ENCODE measurements around the gene PRIM2. TPM values are rescaled to one million over a fixed set of nuclear protein-coding genes. Genes with fewer than 3 reads are reported as not detected.
A peak's percentile ranks its signal among the peaks of the same experiment; 100 is the strongest.
"Not testable (repeated sequence)": the region's sequence is repeated elsewhere in the genome, so short reads cannot be mapped to it uniquely, and the experiment has no call there.

PRIM2 gene
- polyA plus RNA-seq, 1 donor, result 9.5 TPM

DNA sequence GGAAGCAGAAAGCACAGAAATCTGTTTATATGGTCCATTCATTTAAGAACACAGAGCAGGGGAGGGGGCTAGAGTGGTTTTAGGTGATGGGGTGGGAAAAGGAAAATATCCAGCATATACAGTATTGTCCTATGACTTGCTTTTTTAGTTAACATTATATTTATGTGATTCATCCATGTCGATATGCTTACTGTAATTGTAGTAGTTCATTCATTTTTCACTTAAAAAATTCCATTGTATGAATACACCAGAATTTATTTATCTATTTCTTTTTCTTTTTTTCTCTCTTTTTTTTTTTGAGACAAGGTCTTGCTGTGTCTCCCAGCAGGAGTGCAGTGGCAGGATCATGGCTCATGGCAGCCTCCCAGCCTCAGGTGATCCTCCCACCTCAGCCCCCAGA, 9.6 kb upstream of the PRIM2 start:
- no peak for DNase-seq
- Histone ChIP-seq H3K4me1 (ENCODE audit: control insufficient read depth, insufficient read depth, low read length) (no peaks in the 10 kb centered on the region), H3K27ac (ENCODE audit: low read length) (no peak overlapping the region), H3K36me3 (ENCODE audit: control insufficient read depth, insufficient read depth, low read length) (no peaks in the 10 kb centered on the region), H3K9me3 (ENCODE audit: control insufficient read depth, low read depth, low read length) (peaks cover 11% of the 10 kb centered on the region), H3K27me3 (ENCODE audit: control insufficient read depth, insufficient read depth, low read length) (peaks cover 2% of the 10 kb centered on the region), H3K4me3 (ENCODE audit: low read length) (no peak overlapping the region)
- WGBS (ENCODE audit: insufficient coverage, low lambda C conversion rate), result no CpG with 5 or more reads among the region's 1 CpG

DNA sequence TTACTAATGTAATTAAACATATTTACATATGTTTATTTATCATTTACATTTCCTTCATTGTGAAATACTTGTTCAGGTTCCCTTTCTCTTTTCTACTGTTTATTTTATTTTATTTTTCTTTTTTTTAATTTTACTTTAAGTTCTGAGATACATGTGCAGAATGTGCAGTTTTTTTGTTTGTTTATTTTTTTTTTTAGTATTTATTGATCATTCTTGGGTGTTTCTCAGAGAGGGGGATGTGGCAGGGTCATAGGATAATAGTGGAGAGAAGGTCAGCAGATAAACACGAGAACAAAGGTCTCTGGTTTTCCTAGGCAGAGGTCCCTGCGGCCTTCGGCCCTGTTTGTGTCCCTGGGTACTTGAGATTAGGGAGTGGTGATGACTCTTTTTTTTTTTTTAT, 8.7 kb upstream of the PRIM2 start:
- DNase-seq; H3K4me3 ChIP-seq (ENCODE audit: low read length); H3K4me1 ChIP-seq (ENCODE audit: control insufficient read depth, insufficient read depth, low read length); H3K36me3 ChIP-seq (ENCODE audit: control insufficient read depth, insufficient read depth, low read length); H3K27me3 ChIP-seq (ENCODE audit: control insufficient read depth, insufficient read depth, low read length); H3K27ac ChIP-seq (ENCODE audit: low read length): not testable (repeated sequence)
- no CpG with 5 or more reads among the region's 3 CpGs for WGBS (ENCODE audit: insufficient coverage, low lambda C conversion rate)
- peaks cover 11% of the 10 kb centered on the region for H3K9me3 ChIP-seq (ENCODE audit: control insufficient read depth, low read depth, low read length)

DNA sequence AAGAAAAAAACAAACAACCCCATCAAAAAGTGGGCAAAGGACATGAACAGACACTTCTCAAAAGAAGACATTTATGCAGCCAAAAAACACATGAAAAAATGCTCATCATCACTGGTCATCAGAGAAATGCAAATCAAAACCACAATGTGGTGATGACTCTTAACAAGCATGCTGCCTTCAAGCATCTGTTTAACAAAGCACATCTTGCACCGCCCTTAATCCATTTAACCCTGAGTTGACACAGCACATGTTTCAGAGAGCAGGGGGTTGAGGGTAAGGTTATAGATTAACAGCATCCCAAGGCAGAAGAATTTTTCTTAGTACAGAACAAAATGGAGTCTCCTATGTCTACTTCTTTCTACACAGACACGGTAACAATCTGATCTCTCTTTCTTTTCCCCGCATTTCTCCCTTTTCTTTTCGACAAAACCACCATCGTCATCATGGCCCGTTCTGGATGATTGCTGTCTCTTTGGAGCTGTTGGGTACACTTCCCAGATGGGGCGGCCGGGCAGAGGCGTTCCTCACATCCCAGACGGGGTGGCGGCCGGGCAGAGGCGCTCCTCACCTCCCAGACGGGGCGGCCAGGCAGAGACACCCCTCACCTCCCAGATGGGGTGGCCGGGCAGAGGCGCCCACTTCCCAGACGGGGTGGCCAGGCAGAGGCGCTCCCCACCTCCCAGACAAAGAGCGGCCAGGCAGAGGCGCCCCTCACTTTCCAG, 7.2 kb upstream of the PRIM2 start:
- not testable (repeated sequence) for H3K4me1 ChIP-seq (ENCODE audit: control insufficient read depth, insufficient read depth, low read length); H3K4me3 ChIP-seq (ENCODE audit: low read length); H3K27me3 ChIP-seq (ENCODE audit: control insufficient read depth, insufficient read depth, low read length); DNase-seq; H3K27ac ChIP-seq (ENCODE audit: low read length); H3K36me3 ChIP-seq (ENCODE audit: control insufficient read depth, insufficient read depth, low read length)
- H3K9me3 ChIP-seq (ENCODE audit: control insufficient read depth, low read depth, low read length), result peaks cover 11% of the 10 kb centered on the region
- no CpG with 5 or more reads among the region's 21 CpGs for WGBS (ENCODE audit: insufficient coverage, low lambda C conversion rate)

DNA sequence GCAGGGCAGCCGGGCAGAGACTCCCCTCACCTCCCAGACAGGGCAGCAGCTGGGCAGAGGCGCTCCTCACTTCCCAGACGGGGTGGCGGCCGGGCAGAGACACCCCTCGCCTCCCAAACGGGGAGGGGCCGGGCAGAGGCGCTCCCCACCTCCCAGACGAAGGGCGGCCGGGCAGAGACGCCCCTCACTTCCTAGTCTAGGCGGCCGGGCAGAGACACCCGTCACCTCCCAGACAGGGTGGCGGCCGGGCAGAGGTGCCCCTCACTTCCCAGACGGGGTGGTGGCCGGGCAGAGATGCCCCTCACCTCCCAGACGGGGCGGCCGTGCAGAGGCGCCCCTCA, 6.6 kb upstream of the PRIM2 start:
- Histone ChIP-seq H3K27ac (ENCODE audit: low read length) (no peak overlapping the region), H3K4me3 (ENCODE audit: low read length) (no peak overlapping the region), H3K9me3 (ENCODE audit: control insufficient read depth, low read depth, low read length) (peaks cover 11% of the 10 kb centered on the region), H3K27me3 (ENCODE audit: control insufficient read depth, insufficient read depth, low read length) (peaks cover 2% of the 10 kb centered on the region), H3K36me3 (ENCODE audit: control insufficient read depth, insufficient read depth, low read length) (no peaks in the 10 kb centered on the region), H3K4me1 (ENCODE audit: control insufficient read depth, insufficient read depth, low read length) (peaks cover 3% of the 10 kb centered on the region)
- WGBS (ENCODE audit: insufficient coverage, low lambda C conversion rate), result no CpG with 5 or more reads among the region's 24 CpGs
- no peak for DNase-seq

DNA sequence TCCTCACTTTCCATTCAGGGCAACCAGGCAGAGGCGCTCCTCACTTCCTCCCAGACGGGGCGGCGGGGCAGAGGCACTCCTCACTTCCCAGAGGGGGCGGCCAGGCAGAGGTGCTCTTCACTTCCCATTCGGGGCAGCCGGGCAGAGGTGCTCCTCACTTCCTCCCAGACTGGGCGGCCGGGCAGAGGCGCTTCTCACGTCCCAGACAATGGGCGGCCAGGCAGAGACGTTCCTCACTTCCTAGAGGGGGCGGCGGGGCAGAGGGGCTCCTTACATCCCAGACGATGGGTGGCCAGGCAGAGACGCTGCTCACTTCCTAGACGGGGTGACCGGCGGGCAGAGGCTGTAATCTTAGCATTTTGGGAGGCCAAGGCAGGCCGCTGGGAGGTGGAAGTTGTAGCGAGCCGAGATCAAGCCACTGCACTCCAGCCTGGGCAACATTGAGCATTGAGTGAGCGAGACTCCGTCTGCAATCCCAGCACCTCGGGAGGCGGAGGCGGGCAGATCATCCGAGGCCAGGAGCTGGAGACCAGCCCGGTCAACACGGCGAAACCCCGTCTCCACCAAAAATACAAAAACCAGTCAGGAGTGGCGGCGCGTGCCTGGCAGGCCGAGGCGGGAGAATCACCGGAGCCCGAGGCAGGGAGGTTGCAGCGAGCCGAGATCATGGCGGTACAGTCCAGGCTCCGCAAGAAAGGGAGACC, 6.0 kb upstream of the PRIM2 start:
- not testable (repeated sequence) for H3K4me3 ChIP-seq (ENCODE audit: low read length); H3K27ac ChIP-seq (ENCODE audit: low read length); H3K36me3 ChIP-seq (ENCODE audit: control insufficient read depth, insufficient read depth, low read length); DNase-seq; H3K4me1 ChIP-seq (ENCODE audit: control insufficient read depth, insufficient read depth, low read length); H3K27me3 ChIP-seq (ENCODE audit: control insufficient read depth, insufficient read depth, low read length)
- H3K9me3 ChIP-seq (ENCODE audit: control insufficient read depth, low read depth, low read length), result peaks cover 11% of the 10 kb centered on the region
- no CpG with 5 or more reads among the region's 44 CpGs for WGBS (ENCODE audit: insufficient coverage, low lambda C conversion rate)

DNA sequence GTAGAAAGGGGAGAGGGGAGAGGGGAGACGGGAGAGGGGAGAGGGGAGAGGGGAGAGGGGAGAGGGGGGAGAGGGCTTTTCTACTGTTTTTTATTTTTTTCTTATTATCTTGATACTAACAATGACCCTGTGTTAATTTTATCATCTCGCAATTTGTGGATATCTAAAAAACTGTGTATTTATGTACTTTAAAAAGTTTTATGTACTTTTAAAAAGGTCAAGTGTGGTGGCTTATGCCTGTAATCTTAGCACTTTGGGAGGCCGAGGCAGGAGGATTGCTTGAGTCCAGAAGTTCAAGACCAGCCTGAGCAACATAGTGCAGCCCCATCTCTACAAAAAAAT, 5.5 kb upstream of the PRIM2 start:
- no peak for DNase-seq
- 100% methylated on average over 1 of the region's 3 CpGs for WGBS (ENCODE audit: insufficient coverage, low lambda C conversion rate)
- Histone ChIP-seq H3K4me3 (ENCODE audit: low read length) (no peak overlapping the region), H3K4me1 (ENCODE audit: control insufficient read depth, insufficient read depth, low read length) (peaks cover 3% of the 10 kb centered on the region), H3K36me3 (ENCODE audit: control insufficient read depth, insufficient read depth, low read length) (no peaks in the 10 kb centered on the region), H3K9me3 (ENCODE audit: control insufficient read depth, low read depth, low read length) (peaks cover 11% of the 10 kb centered on the region), H3K27ac (ENCODE audit: low read length) (no peak overlapping the region), H3K27me3 (ENCODE audit: control insufficient read depth, insufficient read depth, low read length) (no peaks in the 10 kb centered on the region)

DNA sequence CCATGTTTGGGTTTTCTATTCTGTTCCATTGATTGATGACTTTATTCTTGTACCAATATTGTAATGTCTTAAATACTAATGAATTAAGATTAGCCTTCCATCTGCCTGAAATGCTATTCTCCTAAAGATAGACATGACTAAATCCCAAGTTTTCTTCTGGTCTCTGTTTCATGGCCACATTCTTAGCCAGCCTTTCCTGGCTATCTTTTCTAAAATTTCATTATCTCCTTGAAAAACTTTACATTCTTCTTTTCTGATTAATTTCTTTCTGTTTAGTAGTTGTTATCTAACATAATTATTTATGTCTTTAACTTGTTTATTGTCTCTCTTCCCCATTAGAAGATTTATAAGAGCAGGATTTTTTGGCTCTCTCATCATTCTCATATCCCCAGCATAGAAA, 4.4 kb upstream of the PRIM2 start:
- Histone ChIP-seq H3K27ac (ENCODE audit: low read length) (no peak overlapping the region), H3K9me3 (ENCODE audit: control insufficient read depth, low read depth, low read length) (peaks cover 11% of the 10 kb centered on the region), H3K4me1 (ENCODE audit: control insufficient read depth, insufficient read depth, low read length) (peaks cover 3% of the 10 kb centered on the region), H3K4me3 (ENCODE audit: low read length) (no peak overlapping the region), H3K36me3 (ENCODE audit: control insufficient read depth, insufficient read depth, low read length) (no peaks in the 10 kb centered on the region), H3K27me3 (ENCODE audit: control insufficient read depth, insufficient read depth, low read length) (no peaks in the 10 kb centered on the region)
- DNase-seq, result no peak

DNA sequence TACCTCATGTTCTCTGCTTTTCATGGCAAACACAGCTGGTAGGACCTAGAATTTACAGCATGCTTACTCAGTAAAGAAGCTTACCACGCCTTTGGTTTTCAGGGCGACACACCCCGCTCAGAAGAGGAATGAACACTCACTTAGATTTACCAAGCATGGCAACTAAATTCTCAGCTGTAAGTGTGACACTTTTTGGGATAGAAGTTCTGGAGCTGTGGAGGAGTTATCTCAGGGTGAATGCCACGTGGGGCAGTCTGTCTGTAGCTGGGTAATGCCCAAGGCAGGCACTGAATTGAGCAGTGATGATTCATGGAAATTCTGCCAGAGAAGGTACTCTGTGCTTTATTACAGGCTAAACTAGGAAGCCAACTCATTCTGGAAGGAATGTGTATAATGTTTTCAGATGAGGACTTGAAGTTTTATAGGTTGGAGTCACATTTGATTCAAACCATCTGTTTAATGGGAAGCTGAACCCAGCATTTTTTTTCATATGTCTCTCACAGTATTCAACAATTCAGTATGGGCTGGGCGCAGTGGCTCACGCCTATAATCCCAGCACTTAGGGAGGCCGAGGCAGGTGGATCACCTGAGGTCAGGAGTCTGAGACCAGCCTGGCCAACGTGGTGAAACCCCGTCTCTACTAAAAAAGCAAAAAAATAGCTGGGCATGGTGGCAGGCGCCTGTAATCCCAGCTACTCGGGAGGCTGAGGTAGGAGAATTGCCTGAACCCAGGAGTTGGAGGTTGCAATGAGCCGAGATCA, 3.5 kb upstream of the PRIM2 start:
- Histone ChIP-seq H3K4me1 (ENCODE audit: control insufficient read depth, insufficient read depth, low read length) (peaks cover 6% of the 10 kb centered on the region), H3K27ac (ENCODE audit: low read length) (no peak overlapping the region), H3K27me3 (ENCODE audit: control insufficient read depth, insufficient read depth, low read length) (no peaks in the 10 kb centered on the region), H3K36me3 (ENCODE audit: control insufficient read depth, insufficient read depth, low read length) (no peaks in the 10 kb centered on the region), H3K4me3 (ENCODE audit: low read length) (no peak overlapping the region), H3K9me3 (ENCODE audit: control insufficient read depth, low read depth, low read length) (peaks cover 11% of the 10 kb centered on the region)
- WGBS (ENCODE audit: insufficient coverage, low lambda C conversion rate), result no CpG with 5 or more reads among the region's 12 CpGs
- DNase-seq, result peak in 1 of 2 donors; percentile 42

DNA sequence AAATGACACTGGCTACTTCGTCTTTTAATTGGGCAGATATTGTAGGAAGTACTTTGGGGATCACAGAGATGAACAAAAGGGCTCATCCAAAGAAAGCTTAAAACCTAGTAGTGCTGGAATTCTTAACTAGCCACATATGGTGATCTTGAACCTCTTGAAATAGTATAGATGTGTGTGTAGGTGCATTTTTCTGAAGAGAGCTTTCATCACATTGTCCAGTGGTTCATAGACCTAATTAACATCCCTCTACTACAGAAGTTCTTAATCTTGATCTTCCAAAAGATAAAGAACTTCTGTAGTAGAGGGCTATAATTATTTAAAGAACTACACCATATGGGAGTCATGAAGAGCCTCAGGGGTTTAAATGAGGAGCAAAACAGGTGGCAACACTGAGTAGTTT, 2.3 kb upstream of the PRIM2 start:
- no peak for DNase-seq
- no peak overlapping the region for H3K4me3 ChIP-seq (ENCODE audit: low read length)
- H3K9me3 ChIP-seq (ENCODE audit: control insufficient read depth, low read depth, low read length), result peaks cover 11% of the 10 kb centered on the region
- H3K27ac ChIP-seq (ENCODE audit: low read length), result no peak overlapping the region
- peaks cover 8% of the 10 kb centered on the region for H3K36me3 ChIP-seq (ENCODE audit: control insufficient read depth, insufficient read depth, low read length)
- H3K4me1 ChIP-seq (ENCODE audit: control insufficient read depth, insufficient read depth, low read length), result peaks cover 6% of the 10 kb centered on the region
- WGBS (ENCODE audit: insufficient coverage, low lambda C conversion rate), result 83% methylated on average over 1 of the region's 1 CpG
- no peaks in the 10 kb centered on the region for H3K27me3 ChIP-seq (ENCODE audit: control insufficient read depth, insufficient read depth, low read length)

DNA sequence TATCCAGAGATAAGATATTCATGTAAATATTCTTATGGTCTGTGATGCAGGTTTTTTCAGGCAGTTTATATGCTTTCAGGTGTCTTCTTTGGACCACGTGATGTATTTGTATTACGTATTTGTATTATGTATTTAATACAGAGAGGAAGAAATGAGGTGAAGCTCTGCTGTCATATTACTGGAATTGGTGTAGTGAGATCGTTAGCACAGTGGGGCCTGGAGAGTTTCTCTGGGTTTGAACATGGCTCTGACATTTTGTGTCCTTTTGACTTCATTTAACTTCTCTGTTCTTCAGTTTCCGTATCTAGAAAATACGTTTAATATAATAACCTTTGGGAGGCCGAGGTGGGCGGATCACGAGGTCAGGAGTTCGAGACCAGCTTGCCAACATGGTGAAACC, 1.6 kb upstream of the PRIM2 start:
- Histone ChIP-seq H3K9me3 (ENCODE audit: control insufficient read depth, low read depth, low read length) (peaks cover 6% of the 10 kb centered on the region), H3K36me3 (ENCODE audit: control insufficient read depth, insufficient read depth, low read length) (peaks cover 12% of the 10 kb centered on the region), H3K4me1 (ENCODE audit: control insufficient read depth, insufficient read depth, low read length) (peaks cover 6% of the 10 kb centered on the region), H3K4me3 (ENCODE audit: low read length) (no peak overlapping the region), H3K27ac (ENCODE audit: low read length) (no peak overlapping the region), H3K27me3 (ENCODE audit: control insufficient read depth, insufficient read depth, low read length) (no peaks in the 10 kb centered on the region)
- DNase-seq, result no peak
- WGBS (ENCODE audit: insufficient coverage, low lambda C conversion rate), result 90% methylated on average over 2 of the region's 9 CpGs
